NT2/D1 (cell line): ENCODE measurements around the gene DNM3.

Experiments used
- SUZ12 ChIP-seq: IDR thresholded peaks from 2 replicates; pipeline ENCODE4 v1.6.1; 2011; ENCODE audit not compliant: insufficient read length, insufficient read depth; ENCODE audit errors: extremely low read depth
- ZNF274 ChIP-seq: IDR thresholded peaks from 2 replicates; pipeline ENCODE4 v1.6.1; 2011; ENCODE audit warnings: mild to moderate bottlenecking, low read depth, low read length

- TF ChIP-seq ZNF274, result no peak
- TF ChIP-seq SUZ12, result no peak
These were observed 158.5 kb downstream of the DNM3 start for GRCh38 chr1:171999756-172000155.
